Stimulated activated CD4-positive, alpha-beta T cell treated with anti-CD3 and anti-CD28 coated beads, Interleukin-15, amount 100 ng/mL, for 1 hour (primary cell): ENCODE measurements around the gene CSNK1G1.

Source experiments
- DNase-seq, 2 donors: peaks; one replicate each; pipeline ENCODE4 v3.0.0-alpha.2; 2020; ENCODE audit warnings: low read depth in 1 of 2, low spot score in 1 of 2

The CSNK1G1 gene

GRCh38 chr15:64156652-64157331 lies 199.2 kb downstream of the CSNK1G1 start:
- no peak for DNase-seq

- no peak for DNase-seq
These were observed 199.9 kb downstream of the CSNK1G1 start for GRCh38 chr15:64155802-64156651.

GRCh38 chr15:64153480-64154367 lies 202.2 kb downstream of the CSNK1G1 start:
- peak; percentile 79 to 89 for DNase-seq

GRCh38 chr15:64152507-64153387 lies 203.2 kb downstream of the CSNK1G1 start:
- no peak for DNase-seq

- DNase-seq = peak in 1 of 2 donors; percentile 8
These were observed 204.1 kb downstream of the CSNK1G1 start, which contains the start of gene SNX22 for GRCh38 chr15:64151727-64152506. Gene SNX22 (plus strand): TSS chr15:64151731. CDS start chr15:64151776, 45 bp downstream.

- no peak for DNase-seq
These were observed 205.9 kb downstream of the CSNK1G1 start for GRCh38 chr15:64149893-64150578.

- no peak for DNase-seq
These were observed 206.5 kb downstream of the CSNK1G1 start for GRCh38 chr15:64149424-64149823.

- DNase-seq = no peak
These were observed 207.4 kb downstream of the CSNK1G1 start for GRCh38 chr15:64148581-64148980.

GRCh38 chr15:64148168-64148567 lies 207.8 kb downstream of the CSNK1G1 start:
- no peak for DNase-seq

GRCh38 chr15:64146885-64147681 lies 208.9 kb downstream of the CSNK1G1 start:
- no peak for DNase-seq

GRCh38 chr15:64146520-64146884 lies 209.5 kb downstream of the CSNK1G1 start:
- DNase-seq = no peak

GRCh38 chr15:64146041-64146440 lies 209.9 kb downstream of the CSNK1G1 start:
- no peak for DNase-seq

GRCh38 chr15:64144565-64145281 lies 211.2 kb downstream of the CSNK1G1 start:
- no peak for DNase-seq

- DNase-seq = no peak
These were observed 211.8 kb downstream of the CSNK1G1 start for GRCh38 chr15:64144192-64144564.

GRCh38 chr15:64143276-64143675 lies 212.7 kb downstream of the CSNK1G1 start:
- DNase-seq = no peak

- DNase-seq = no peak
These were observed 214.0 kb downstream of the CSNK1G1 start for GRCh38 chr15:64141798-64142512.

- DNase-seq = no peak
These were observed 217.5 kb downstream of the CSNK1G1 start for GRCh38 chr15:64138331-64138941.
